GM12864 (cell line): Measurements from ENCODE around the gene HIRIP3.

Experiments used
- DNase-seq: peaks from one replicate; pipeline ENCODE4 v3.0.0-alpha.2; 2011; ENCODE audit warnings: low read depth
- H3K4me3 ChIP-seq: 2 replicates; pipeline ENCODE4 v1.5.1; 2011; ENCODE audit warnings: mild to moderate bottlenecking, low read depth, low read length, control low read depth
- TF ChIP-seq, protein P1 (sequence below): IDR thresholded peaks from 2 replicates; pipeline ENCODE4 v1.5.1; 2011; ENCODE audit warnings: low read depth, mild to moderate bottlenecking, moderate library complexity, low read length, control low read depth, inconsistent platforms; ENCODE audit errors: missing control alignments

Gene HIRIP3

DNA sequence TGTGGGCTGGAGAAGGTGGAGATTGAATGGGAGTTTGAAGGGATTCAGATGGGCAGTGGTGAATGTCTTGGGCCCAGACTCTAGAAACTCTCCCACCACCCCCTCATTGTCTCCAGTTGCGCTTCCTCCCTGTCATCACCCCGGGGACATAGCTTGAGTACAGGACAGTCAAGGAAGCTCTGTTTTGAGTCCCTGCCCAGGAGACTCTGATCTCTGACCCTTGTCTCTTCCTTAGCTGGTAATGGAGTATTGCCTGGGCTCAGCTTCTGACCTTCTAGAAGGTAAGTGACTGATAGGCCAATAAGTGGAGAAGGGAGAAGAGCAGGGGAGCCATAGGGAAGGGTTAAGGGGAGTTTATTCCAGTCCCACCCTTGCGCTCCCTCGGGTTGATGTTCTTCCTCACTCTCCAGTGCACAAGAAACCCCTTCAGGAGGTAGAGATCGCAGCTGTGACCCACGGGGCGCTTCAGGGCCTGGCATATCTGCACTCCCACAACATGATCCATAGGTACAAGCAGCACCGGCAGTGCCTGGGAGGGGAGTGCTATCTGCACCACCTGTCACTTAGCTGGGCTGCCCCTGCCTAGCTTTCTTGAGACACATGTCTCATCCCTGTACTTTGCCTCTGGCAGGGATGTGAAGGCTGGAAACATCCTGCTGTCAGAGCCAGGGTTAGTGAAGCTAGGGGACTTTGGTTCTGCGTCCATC, 16.7 kb downstream of the HIRIP3 start:
- no peak overlapping the region for H3K4me3 ChIP-seq
- TF ChIP-seq, protein P1, sequence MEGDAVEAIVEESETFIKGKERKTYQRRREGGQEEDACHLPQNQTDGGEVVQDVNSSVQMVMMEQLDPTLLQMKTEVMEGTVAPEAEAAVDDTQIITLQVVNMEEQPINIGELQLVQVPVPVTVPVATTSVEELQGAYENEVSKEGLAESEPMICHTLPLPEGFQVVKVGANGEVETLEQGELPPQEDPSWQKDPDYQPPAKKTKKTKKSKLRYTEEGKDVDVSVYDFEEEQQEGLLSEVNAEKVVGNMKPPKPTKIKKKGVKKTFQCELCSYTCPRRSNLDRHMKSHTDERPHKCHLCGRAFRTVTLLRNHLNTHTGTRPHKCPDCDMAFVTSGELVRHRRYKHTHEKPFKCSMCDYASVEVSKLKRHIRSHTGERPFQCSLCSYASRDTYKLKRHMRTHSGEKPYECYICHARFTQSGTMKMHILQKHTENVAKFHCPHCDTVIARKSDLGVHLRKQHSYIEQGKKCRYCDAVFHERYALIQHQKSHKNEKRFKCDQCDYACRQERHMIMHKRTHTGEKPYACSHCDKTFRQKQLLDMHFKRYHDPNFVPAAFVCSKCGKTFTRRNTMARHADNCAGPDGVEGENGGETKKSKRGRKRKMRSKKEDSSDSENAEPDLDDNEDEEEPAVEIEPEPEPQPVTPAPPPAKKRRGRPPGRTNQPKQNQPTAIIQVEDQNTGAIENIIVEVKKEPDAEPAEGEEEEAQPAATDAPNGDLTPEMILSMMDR: no peak
- no peak for DNase-seq

DNA sequence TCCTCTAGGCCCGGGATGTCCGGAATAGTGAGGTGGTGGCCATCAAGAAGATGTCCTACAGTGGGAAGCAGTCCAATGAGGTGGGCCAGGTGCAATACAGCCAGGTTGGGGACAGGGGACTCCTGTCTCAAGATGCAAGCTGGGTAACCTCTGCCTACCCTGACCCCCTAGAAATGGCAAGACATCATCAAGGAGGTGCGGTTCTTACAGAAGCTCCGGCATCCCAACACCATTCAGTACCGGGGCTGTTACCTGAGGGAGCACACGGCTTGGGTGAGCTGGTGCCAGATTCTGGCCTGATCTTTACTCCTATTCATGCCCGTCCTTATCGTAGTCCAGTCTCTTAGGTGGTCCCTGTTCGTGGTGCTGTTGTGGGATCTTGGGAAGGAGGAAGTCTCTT, 17.3 kb downstream of the HIRIP3 start:
- TF ChIP-seq, protein P1: no peak
- no peak for DNase-seq
- H3K4me3 ChIP-seq: no peak overlapping the region

DNA sequence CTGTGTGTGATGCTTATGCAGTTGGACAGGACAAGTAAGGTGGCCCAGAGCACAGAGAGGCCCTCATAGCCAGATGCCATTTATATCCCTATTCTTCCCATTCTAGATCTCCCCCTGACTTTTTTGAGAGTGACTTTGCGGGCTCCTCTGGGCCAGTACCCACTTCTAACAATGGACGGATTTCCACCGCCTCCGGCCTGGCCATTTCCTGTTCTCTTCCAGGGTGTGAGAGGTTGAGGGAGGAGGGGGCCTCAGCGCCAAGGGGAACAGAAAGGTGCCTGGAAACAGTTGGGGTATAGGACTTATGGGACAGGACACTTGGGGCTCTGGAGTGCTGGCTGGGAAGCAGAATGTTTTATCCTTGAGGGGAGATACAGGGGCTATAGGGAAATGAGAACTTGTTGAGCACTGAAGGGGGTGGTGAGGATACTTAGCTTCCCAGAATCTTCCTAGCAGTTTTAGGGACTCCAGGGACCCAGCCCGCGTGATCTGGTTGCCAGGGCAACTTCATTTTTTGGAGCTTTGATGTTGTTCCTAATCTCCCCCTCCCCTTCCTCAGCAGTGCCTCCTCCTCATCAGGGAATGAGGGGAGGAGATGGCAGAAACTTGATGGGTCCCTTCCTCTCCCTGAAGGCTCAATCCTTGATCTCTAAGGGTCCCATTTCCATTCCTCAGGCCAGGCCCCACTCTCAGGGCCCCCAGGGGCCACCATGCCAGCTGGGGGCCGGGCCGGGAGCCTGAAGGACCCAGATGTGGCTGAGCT, 18.2 kb downstream of the HIRIP3 start:
- TF ChIP-seq, protein P1: no peak
- DNase-seq: no peak
- no peak overlapping the region for H3K4me3 ChIP-seq

DNA sequence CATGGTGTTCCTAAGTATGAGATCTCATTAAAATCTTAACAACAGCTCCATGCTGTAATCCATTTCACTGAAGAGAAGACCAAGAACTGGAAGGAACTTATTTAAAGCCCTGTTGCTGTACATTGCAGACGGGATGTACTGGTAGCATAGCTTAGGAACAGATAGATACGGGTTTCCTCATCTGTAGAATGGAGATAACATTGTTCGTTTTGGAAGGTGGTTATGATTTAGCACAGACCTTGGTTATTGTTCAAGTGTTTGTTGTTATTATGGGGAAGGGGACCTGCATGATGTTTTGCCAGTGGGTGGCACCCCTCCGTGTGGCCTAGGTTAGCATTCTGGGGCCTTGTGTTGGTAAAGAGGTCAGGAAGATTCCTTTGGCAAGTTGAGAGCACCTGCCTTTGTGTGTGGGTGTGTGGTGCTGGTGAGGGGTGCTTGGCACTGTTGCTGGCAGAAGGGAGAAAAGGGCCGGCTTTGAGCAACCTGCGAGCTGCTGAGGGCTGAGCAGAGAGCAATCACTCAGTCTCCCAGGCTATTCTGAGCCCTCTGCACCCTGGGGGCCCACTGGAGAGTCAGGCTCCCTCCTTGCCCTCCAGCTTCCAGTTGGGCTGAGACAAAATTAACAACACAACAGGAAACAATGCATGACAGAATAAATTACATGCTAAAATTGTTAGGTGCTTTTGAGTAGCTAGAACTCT, 19.5 kb downstream of the HIRIP3 start:
- TF ChIP-seq, protein P1: no peak
- no peak for DNase-seq
- peak overlapping the region; percentile 97 for H3K4me3 ChIP-seq

DNA sequence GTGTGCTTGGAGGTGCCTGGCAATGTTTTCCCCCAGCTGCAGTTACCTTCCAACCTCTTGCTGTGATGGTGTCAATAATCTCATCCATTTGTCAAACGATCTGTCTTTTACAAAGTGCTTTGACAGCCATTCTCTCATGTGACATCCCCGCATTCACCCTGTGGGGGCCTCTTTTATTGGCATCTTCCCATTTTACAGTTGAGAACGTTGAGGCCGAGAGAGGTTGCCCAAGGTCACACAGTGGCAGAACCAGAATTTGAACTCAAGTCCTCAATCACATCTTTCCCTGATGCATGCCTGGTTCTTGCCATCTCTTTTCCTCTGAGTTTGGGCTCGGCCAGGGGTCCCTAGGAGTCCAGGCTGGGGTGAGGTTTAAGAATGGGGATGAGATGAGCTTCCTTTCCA, 20.3 kb downstream of the HIRIP3 start:
- TF ChIP-seq, protein P1: no peak
- DNase-seq: no peak
- H3K4me3 ChIP-seq: peak overlapping the region; percentile 97

DNA sequence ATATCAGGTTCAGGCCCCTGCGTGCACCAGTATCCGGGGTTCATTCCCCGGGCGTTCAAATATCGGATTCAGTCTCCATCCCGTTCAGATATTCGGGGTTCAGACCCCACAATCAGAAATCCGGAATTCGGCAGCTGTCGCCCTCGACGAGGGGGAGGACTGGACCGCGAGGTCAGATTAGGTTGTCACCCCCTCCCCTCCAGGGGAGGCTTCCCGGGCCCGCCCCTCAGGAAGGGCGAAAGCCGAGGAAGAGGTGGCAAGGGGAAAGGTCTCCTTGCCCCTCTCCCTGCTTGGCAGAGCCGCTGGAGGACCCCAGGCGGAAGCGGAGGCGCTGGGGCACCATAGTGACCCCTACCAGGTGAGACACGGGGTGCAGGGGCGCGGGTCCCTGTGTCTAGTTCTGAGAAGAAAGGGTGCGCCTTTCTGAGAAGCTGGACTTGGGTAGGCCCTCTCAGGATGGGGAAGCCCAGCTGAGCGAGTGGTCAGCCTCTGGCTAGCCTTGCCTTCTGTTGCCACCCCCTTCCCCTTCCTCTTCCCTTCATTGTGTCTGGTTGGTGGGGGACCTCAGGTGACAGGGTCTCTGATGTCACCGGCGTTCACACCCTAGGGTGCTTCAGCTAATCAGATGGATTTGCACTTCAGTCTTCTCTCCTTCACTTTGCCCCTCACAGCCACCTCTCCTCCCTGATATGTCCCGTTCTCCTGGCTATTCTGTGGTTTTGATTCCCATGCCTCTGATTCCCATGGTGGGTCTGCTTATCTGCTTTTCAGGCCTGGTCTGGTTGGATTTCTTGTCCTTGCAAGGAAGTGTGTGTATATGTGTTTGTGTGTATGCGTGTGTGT, 20.9 kb downstream of the HIRIP3 start:
- TF ChIP-seq, protein P1: peak; percentile 8
- H3K4me3 ChIP-seq: peak overlapping the region; percentile 97
- no peak for DNase-seq
